Measurements from ENCODE around the gene DRD5.

The DRD5 gene

GRCh38 chr4:9812501-9813340 lies 31.3 kb downstream of the DRD5 start:
- no peak overlapping the region for H3K4me3 ChIP-seq (ENCODE audit: low read depth in 1 of 2, low read length in 2 of 2)
- H3K9ac ChIP-seq (ENCODE audit: low read depth in 1 of 2, low read length in 2 of 2), result no peak overlapping the region
- H3K36me3 ChIP-seq (ENCODE audit: control insufficient read depth in 1 of 2, insufficient read depth in 2 of 2, low read length in 2 of 2), result no peaks in the 10 kb centered on the region
- no peaks in the 10 kb centered on the region for H3K9me3 ChIP-seq (ENCODE audit: control insufficient read depth in 1 of 2, low read length in 2 of 2)
- H3K27me3 ChIP-seq (ENCODE audit: control insufficient read depth in 1 of 2, insufficient read depth in 2 of 2, low read length in 2 of 2), result no peaks in the 10 kb centered on the region
- H3K27ac ChIP-seq (ENCODE audit: low read depth, low read length), result no peak overlapping the region
- H3K4me1 ChIP-seq (ENCODE audit: control insufficient read depth in 1 of 2, insufficient read depth in 2 of 2, low read length in 2 of 2), result no peaks in the 10 kb centered on the region

- Histone ChIP-seq H3K9ac (ENCODE audit: low read depth in 1 of 2, low read length in 2 of 2) (no peak overlapping the region), H3K4me3 (ENCODE audit: low read depth in 1 of 2, low read length in 2 of 2) (no peak overlapping the region), H3K27ac (ENCODE audit: low read depth, low read length) (no peak overlapping the region), H3K27me3 (ENCODE audit: control insufficient read depth in 1 of 2, insufficient read depth in 2 of 2, low read length in 2 of 2) (no peaks in the 10 kb centered on the region), H3K4me1 (ENCODE audit: control insufficient read depth in 1 of 2, insufficient read depth in 2 of 2, low read length in 2 of 2) (no peaks in the 10 kb centered on the region), H3K36me3 (ENCODE audit: control insufficient read depth in 1 of 2, insufficient read depth in 2 of 2, low read length in 2 of 2) (no peaks in the 10 kb centered on the region), H3K9me3 (ENCODE audit: control insufficient read depth in 1 of 2, low read length in 2 of 2) (no peaks in the 10 kb centered on the region)
These were observed 34.9 kb downstream of the DRD5 start for GRCh38 chr4:9816285-9816684.

- H3K9me3 ChIP-seq (ENCODE audit: control insufficient read depth in 1 of 2, low read length in 2 of 2), result no peaks in the 10 kb centered on the region
- no peaks in the 10 kb centered on the region for H3K4me1 ChIP-seq (ENCODE audit: control insufficient read depth in 1 of 2, insufficient read depth in 2 of 2, low read length in 2 of 2)
- H3K4me3 ChIP-seq (ENCODE audit: low read depth in 1 of 2, low read length in 2 of 2), result no peak overlapping the region
- H3K27me3 ChIP-seq (ENCODE audit: control insufficient read depth in 1 of 2, insufficient read depth in 2 of 2, low read length in 2 of 2), result no peaks in the 10 kb centered on the region
- H3K27ac ChIP-seq (ENCODE audit: low read depth, low read length), result no peak overlapping the region
- H3K9ac ChIP-seq (ENCODE audit: low read depth in 1 of 2, low read length in 2 of 2), result no peak overlapping the region
- H3K36me3 ChIP-seq (ENCODE audit: control insufficient read depth in 1 of 2, insufficient read depth in 2 of 2, low read length in 2 of 2), result peaks cover 0 to 4% of the 10 kb centered on the region in 2 donors
These were observed 38.9 kb downstream of the DRD5 start for GRCh38 chr4:9820343-9820742.

GRCh38 chr4:9825049-9825448 lies 43.6 kb downstream of the DRD5 start:
- Histone ChIP-seq H3K27me3 (ENCODE audit: control insufficient read depth in 1 of 2, insufficient read depth in 2 of 2, low read length in 2 of 2) (no peaks in the 10 kb centered on the region), H3K4me3 (ENCODE audit: low read depth in 1 of 2, low read length in 2 of 2) (no peak overlapping the region), H3K9ac (ENCODE audit: low read depth in 1 of 2, low read length in 2 of 2) (no peak overlapping the region), H3K36me3 (ENCODE audit: control insufficient read depth in 1 of 2, insufficient read depth in 2 of 2, low read length in 2 of 2) (peaks cover 2 to 4% of the 10 kb centered on the region in 2 donors), H3K9me3 (ENCODE audit: control insufficient read depth in 1 of 2, low read length in 2 of 2) (no peaks in the 10 kb centered on the region), H3K27ac (ENCODE audit: low read depth, low read length) (no peak overlapping the region), H3K4me1 (ENCODE audit: control insufficient read depth in 1 of 2, insufficient read depth in 2 of 2, low read length in 2 of 2) (no peaks in the 10 kb centered on the region)

GRCh38 chr4:9826551-9826950 lies 45.1 kb downstream of the DRD5 start:
- peaks cover 4 to 15% of the 10 kb centered on the region in 2 donors for H3K36me3 ChIP-seq (ENCODE audit: control insufficient read depth in 1 of 2, insufficient read depth in 2 of 2, low read length in 2 of 2)
- no peaks in the 10 kb centered on the region for H3K9me3 ChIP-seq (ENCODE audit: control insufficient read depth in 1 of 2, low read length in 2 of 2)
- no peak overlapping the region for H3K27ac ChIP-seq (ENCODE audit: low read depth, low read length)
- H3K27me3 ChIP-seq (ENCODE audit: control insufficient read depth in 1 of 2, insufficient read depth in 2 of 2, low read length in 2 of 2), result no peaks in the 10 kb centered on the region
- H3K9ac ChIP-seq (ENCODE audit: low read depth in 1 of 2, low read length in 2 of 2), result no peak overlapping the region
- H3K4me1 ChIP-seq (ENCODE audit: control insufficient read depth in 1 of 2, insufficient read depth in 2 of 2, low read length in 2 of 2), result no peaks in the 10 kb centered on the region
- no peak overlapping the region for H3K4me3 ChIP-seq (ENCODE audit: low read depth in 1 of 2, low read length in 2 of 2)

GRCh38 chr4:9832640-9833039 lies 51.2 kb downstream of the DRD5 start:
- peaks cover 8 to 31% of the 10 kb centered on the region in 2 donors for H3K36me3 ChIP-seq (ENCODE audit: control insufficient read depth in 1 of 2, insufficient read depth in 2 of 2, low read length in 2 of 2)
- H3K9me3 ChIP-seq (ENCODE audit: control insufficient read depth in 1 of 2, low read length in 2 of 2), result no peaks in the 10 kb centered on the region
- H3K4me1 ChIP-seq (ENCODE audit: control insufficient read depth in 1 of 2, insufficient read depth in 2 of 2, low read length in 2 of 2), result no peaks in the 10 kb centered on the region
- no peak overlapping the region for H3K4me3 ChIP-seq (ENCODE audit: low read depth in 1 of 2, low read length in 2 of 2)
- no peaks in the 10 kb centered on the region for H3K27me3 ChIP-seq (ENCODE audit: control insufficient read depth in 1 of 2, insufficient read depth in 2 of 2, low read length in 2 of 2)
- no peak overlapping the region for H3K9ac ChIP-seq (ENCODE audit: low read depth in 1 of 2, low read length in 2 of 2)
- no peak overlapping the region for H3K27ac ChIP-seq (ENCODE audit: low read depth, low read length)

GRCh38 chr4:9833421-9833820 lies 52.0 kb downstream of the DRD5 start:
- Histone ChIP-seq H3K27ac (ENCODE audit: low read depth, low read length) (no peak overlapping the region), H3K9ac (ENCODE audit: low read depth in 1 of 2, low read length in 2 of 2) (no peak overlapping the region), H3K4me1 (ENCODE audit: control insufficient read depth in 1 of 2, insufficient read depth in 2 of 2, low read length in 2 of 2) (no peaks in the 10 kb centered on the region), H3K9me3 (ENCODE audit: control insufficient read depth in 1 of 2, low read length in 2 of 2) (no peaks in the 10 kb centered on the region), H3K27me3 (ENCODE audit: control insufficient read depth in 1 of 2, insufficient read depth in 2 of 2, low read length in 2 of 2) (no peaks in the 10 kb centered on the region), H3K36me3 (ENCODE audit: control insufficient read depth in 1 of 2, insufficient read depth in 2 of 2, low read length in 2 of 2) (peaks cover 8 to 31% of the 10 kb centered on the region in 2 donors), H3K4me3 (ENCODE audit: low read depth in 1 of 2, low read length in 2 of 2) (no peak overlapping the region)
